SK-N-SH (cell line): ENCODE results near the gene DOCK3. TPM values are rescaled to one million over a fixed set of nuclear protein-coding genes. Genes with fewer than 3 reads are reported as not detected.

Source experiments
- CTCF ChIA-PET: fragments of 300-600, 350-600 bp; formaldehyde crosslinking; extraction: SDS; loops from one replicate; lab custom pipeline; 2021; lab: Yijun Ruan, JAX
- POLR2A ChIA-PET: fragments of 350-600 bp; sonication (Branson Sonifier 250); formaldehyde crosslinking; extraction: SDS; loops from one replicate; lab custom pipeline; 2020; ENCODE audit warnings: antibody characterized with exemption, inconsistent platforms; lab: Yijun Ruan, JAX
- DNase-seq: peaks from one replicate; pipeline ENCODE4 v3.0.0; 2012
- H2AFZ ChIP-seq: fragments of 200-600 bp; sonication (generic); 2 replicates; pipeline ENCODE4 v1.8.1; 2016; ENCODE audit warnings: antibody characterized with exemption, mild to moderate bottlenecking, low read depth
- H3F3A ChIP-seq: fragments of 200-600 bp; sonication (generic); replicated peaks from 2 replicates; pipeline ENCODE3; 2016; ENCODE audit warnings: antibody characterized with exemption, mild to moderate bottlenecking; ENCODE audit not compliant: insufficient read depth
- H3K27ac ChIP-seq, 2 experiments: fragments of 200-500 bp in 1 of 2; fragments of 200-600 bp in 1 of 2; sonication (Bioruptor generic) in 1 of 2; sonication (generic), shearing (Covaris generic) in 1 of 2; 2 replicates each; pipeline versions ENCODE4 v1.5.1 to v1.6.1; 2014 to 2016; ENCODE audit warnings: low read depth in 2 of 2, inconsistent platforms in 1 of 2, low read length in 1 of 2, mild to moderate bottlenecking in 1 of 2, mixed read lengths in 1 of 2
- H3K27me3 ChIP-seq: fragments of 200-600 bp; sonication (generic), shearing (Covaris generic); 2 replicates; pipeline ENCODE4 v1.6.1; 2016; ENCODE audit warnings: mixed run types; ENCODE audit not compliant: insufficient read depth
- H3K36me3 ChIP-seq, 2 experiments: fragments of 200-500 bp in 1 of 2; fragments of 200-600 bp in 1 of 2; sonication (Bioruptor generic) in 1 of 2; sonication (generic) in 1 of 2; replicated peaks in 1 of 2; 2 replicates each; pipeline versions ENCODE3 to v1.5.1; 2014 to 2016; ENCODE audit warnings: low read length in 1 of 2, mild to moderate bottlenecking in 1 of 2; ENCODE audit not compliant: insufficient read depth in 2 of 2, control insufficient read depth in 1 of 2
- H3K4me1 ChIP-seq, 2 experiments: fragments of 200-500 bp in 1 of 2; fragments of 200-600 bp in 1 of 2; sonication (Bioruptor generic) in 1 of 2; sonication (generic), shearing (Covaris generic) in 1 of 2; 2 replicates each; pipeline versions ENCODE4 v1.5.1 to v1.6.1; 2014 to 2016; ENCODE audit warnings: low read depth in 1 of 2, low read length in 1 of 2, mixed run types in 1 of 2; ENCODE audit not compliant: insufficient read depth in 2 of 2, control insufficient read depth in 1 of 2
- H3K4me2 ChIP-seq: fragments of 200-600 bp; sonication (generic), shearing (Covaris generic); 2 replicates; pipeline ENCODE4 v1.6.1; 2017; ENCODE audit warnings: mixed run types
- H3K4me3 ChIP-seq, 2 experiments: fragments of 200-500 bp in 1 of 2; fragments of 200-600 bp in 1 of 2; sonication (Bioruptor generic) in 1 of 2; sonication (generic), shearing (Covaris generic) in 1 of 2; 2 replicates each; pipeline versions ENCODE4 v1.5.1 to v1.8.1; 2014 to 2016; ENCODE audit warnings: low read depth in 2 of 2, inconsistent platforms in 1 of 2, low read length in 1 of 2, mild to moderate bottlenecking in 1 of 2, mixed read lengths in 1 of 2, moderate library complexity in 1 of 2
- H3K79me2 ChIP-seq: fragments of 200-600 bp; sonication (generic); 2 replicates; pipeline ENCODE4 v1.8.1; 2017; ENCODE audit warnings: mild to moderate bottlenecking; ENCODE audit not compliant: insufficient read depth
- H3K9ac ChIP-seq: fragments of 200-600 bp; sonication (generic); 2 replicates; pipeline ENCODE4 v1.6.1; 2017; ENCODE audit warnings: mixed run types
- H3K9me2 ChIP-seq: fragments of 200-600 bp; sonication (generic); 2 replicates; pipeline ENCODE4 v1.6.1; 2017; ENCODE audit warnings: mixed run types
- H3K9me3 ChIP-seq: fragments of 200-600 bp; sonication (generic); 2 replicates; pipeline ENCODE4 v1.6.1; 2017; ENCODE audit warnings: mixed run types, mild to moderate bottlenecking, moderate library complexity
- H4K20me1 ChIP-seq: fragments of 200-600 bp; sonication (generic); 2 replicates; pipeline ENCODE4 v1.6.1; 2017; ENCODE audit warnings: mild to moderate bottlenecking, mixed run types; ENCODE audit not compliant: insufficient read depth
- CTCF ChIP-seq: fragments of 200-600 bp; sonication (generic); IDR thresholded peaks from 2 replicates; pipeline ENCODE4 v1.6.1; 2017; ENCODE audit warnings: antibody characterized with exemption, mild to moderate bottlenecking, moderate library complexity
- ELF1 ChIP-seq: IDR thresholded peaks from 2 replicates; pipeline ENCODE4 v1.4.0; 2012
- EP300 ChIP-seq, 2 experiments: IDR thresholded peaks; 2 replicates each; pipeline versions ENCODE4 v1.4.0 to v1.6.1; 2012; ENCODE audit warnings: borderline replicate concordance in 1 of 2, low read depth in 1 of 2, low read length in 1 of 2
- FOXJ3 ChIP-seq: sonication (generic); formaldehyde crosslinking; IDR thresholded peaks from 2 replicates; pipeline ENCODE4 v1.5.1; 2020; ENCODE audit warnings: mild to moderate bottlenecking, missing genetic modification reagents
- FOXM1 ChIP-seq: IDR thresholded peaks from 2 replicates; pipeline ENCODE4 v1.4.0; 2012; ENCODE audit warnings: low read depth, mild to moderate bottlenecking
- GATA2 ChIP-seq: sonication (generic); formaldehyde crosslinking; IDR thresholded peaks from 2 replicates; pipeline ENCODE4 v1.5.0; 2020; ENCODE audit warnings: mild to moderate bottlenecking, missing genetic modification reagents
- IRF3 ChIP-seq: fragments of 150-350 bp; IDR thresholded peaks from 2 replicates; pipeline ENCODE4 v1.6.1; 2016; ENCODE audit warnings: mild to moderate bottlenecking, low read depth, low read length
- MEF2A ChIP-seq: IDR thresholded peaks from 2 replicates; pipeline ENCODE4 v1.4.0; 2012; ENCODE audit warnings: low read depth, borderline replicate concordance
- NFIC ChIP-seq: IDR thresholded peaks from 2 replicates; pipeline ENCODE4 v1.4.0; 2012; ENCODE audit warnings: borderline replicate concordance
- NRF1 ChIP-seq: IDR thresholded peaks from 2 replicates; pipeline ENCODE4 v1.6.1; 2012; ENCODE audit warnings: low read depth, mild to moderate bottlenecking, low read length
- PBX3 ChIP-seq: IDR thresholded peaks from 2 replicates; pipeline ENCODE4; 2012
- POLR2AphosphoS5 ChIP-seq: IDR thresholded peaks from 2 replicates; pipeline ENCODE4 v1.6.1; 2012; ENCODE audit warnings: low read depth, low read length
- RCOR1 ChIP-seq: fragments of 150-350 bp; IDR thresholded peaks from 2 replicates; pipeline ENCODE4 v1.6.1; 2017; ENCODE audit warnings: antibody characterized with exemption, low read length
- RXRA ChIP-seq: IDR thresholded peaks from 2 replicates; pipeline ENCODE4 v1.4.0; 2012; ENCODE audit warnings: low read depth, mild to moderate bottlenecking, borderline replicate concordance
- SIN3A ChIP-seq: IDR thresholded peaks from 2 replicates; pipeline ENCODE4 v1.6.1; 2012; ENCODE audit warnings: low read depth, mild to moderate bottlenecking, low read length, moderate library complexity, borderline replicate concordance
- TAF1 ChIP-seq: IDR thresholded peaks from 2 replicates; pipeline ENCODE4 v1.6.1; 2012; ENCODE audit warnings: low read depth, mild to moderate bottlenecking, low read length, moderate library complexity, borderline replicate concordance
- TCF12 ChIP-seq: IDR thresholded peaks from 2 replicates; pipeline ENCODE4 v1.4.0; 2012
- YY1 ChIP-seq: IDR thresholded peaks from 2 replicates; pipeline ENCODE4 v1.4.0; 2012; ENCODE audit warnings: low read depth, mild to moderate bottlenecking
- ZBTB33 ChIP-seq: IDR thresholded peaks from 2 replicates; pipeline ENCODE4 v1.4.0; 2012; ENCODE audit warnings: low read depth, borderline replicate concordance
- WGBS: methylation state at CpG from one replicate; pipeline ENCODE4 v1.1.6; 2017; ENCODE audit warnings: low lambda C conversion rate; 5-methylcytosine and 5-hydroxymethylcytosine counted together
- polyA plus RNA-seq, 3 experiments: library from polyadenylated mRNA; depleted of rRNA; stranded (reverse); fragments of >200 nt; gene quantifications; 2 replicates each; pipeline ENCODE4 v1.2.3, GENCODE V29; 2012
- TF ChIP-seq, protein P1 (sequence below): fragments of 150-350 bp; IDR thresholded peaks from 2 replicates; pipeline ENCODE4 v1.6.1; 2017; ENCODE audit warnings: antibody characterized with exemption, low read length, low read depth, borderline replicate concordance

DOCK3 gene
- polyA plus RNA-seq, 1 of the 3 experiments (the other 2 are of a cell fraction) = 0.05 TPM

GRCh38 chr3:51279448-51279847 is 604.7 kb downstream of the DOCK3 start (continued):
- no peak for TF ChIP-seq GATA2
- TF ChIP-seq, all 33 proteins: peak for 0

DNA sequence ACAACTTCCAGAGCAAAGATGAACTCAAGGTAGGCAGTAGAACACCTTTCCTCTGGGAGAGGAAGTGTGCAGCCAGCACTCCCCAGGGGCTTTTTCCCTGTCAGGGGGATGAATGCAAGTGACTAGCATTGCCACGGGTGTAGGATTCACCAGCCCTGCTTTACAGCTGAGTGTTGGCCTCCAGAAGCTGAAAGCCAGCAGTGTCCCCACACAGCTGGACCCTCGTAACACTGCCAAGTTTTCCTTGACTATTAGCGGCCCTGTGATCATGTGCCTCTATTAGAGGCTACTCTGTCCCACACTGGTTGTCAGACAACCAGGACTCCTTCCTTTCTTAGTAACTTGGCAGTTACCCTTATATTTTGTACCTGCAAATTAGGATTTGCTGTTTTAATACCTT is 605.4 kb downstream of the DOCK3 start:
- TF ChIP-seq NRF1 (no peak), ZBTB33 (no peak), YY1 (no peak), TCF12 (no peak), PBX3 (no peak), TAF1 (no peak), FOXJ3 (no peak), NFIC (no peak), EP300 (IDR thresholded peaks at IDR 0.05; ENCODE audit: borderline replicate concordance in 1 of 2, low read depth in 1 of 2, low read length in 1 of 2) (no peak), SIN3A (no peak), RCOR1 (no peak)
- TF ChIP-seq, all 33 proteins: peak for 0

DNA sequence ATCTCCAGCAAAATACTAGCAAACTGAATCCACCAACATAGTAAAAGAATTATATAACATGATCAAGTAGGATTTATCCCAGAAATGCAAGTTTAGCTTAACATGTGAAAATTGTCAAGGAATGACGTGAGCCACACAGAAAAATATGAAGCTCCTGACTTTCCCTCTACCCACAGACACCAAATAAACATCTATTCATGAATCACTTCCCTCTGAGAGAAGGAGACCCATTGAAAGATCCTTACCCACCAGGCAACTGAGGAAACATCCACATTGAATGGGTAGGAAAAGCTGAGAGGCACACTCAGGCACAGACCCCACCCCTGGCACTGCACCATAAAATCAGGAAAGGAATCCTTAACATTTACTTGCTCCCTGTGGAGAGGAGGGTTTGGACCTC is 608.2 kb downstream of the DOCK3 start:
- Histone ChIP-seq H3K4me3 (no peak overlapping the region), H3K9me2 (no peaks in the 10 kb centered on the region), H3K9me3 (0 out of 2 replicates have a peak, but pooled peaks cover 6% of the 10 kb centered on the region), H3K27ac (no peak overlapping the region), H3K36me3 (no peaks in the 10 kb centered on the region), H4K20me1 (no peaks in the 10 kb centered on the region), H3K9ac (no peak overlapping the region), H3K4me2 (no peak overlapping the region), H3K27me3 (no peaks in the 10 kb centered on the region), H2AFZ (peak overlapping the region; percentile 56; the same call in 1 of the 2 replicates), H3K4me1 (no peaks in the 10 kb centered on the region), H3F3A (no peaks in the 10 kb centered on the region), H3K79me2 (no peaks in the 10 kb centered on the region)
- ChIA-PET POLR2A (no interaction called here), CTCF (interaction anchor here (1.4 kb wide), 1 partner anchor 28 kb away, joined by 4 read pairs; no protein-coding TSS in a partner anchor)
- DNase-seq = no peak
- WGBS = 0% methylated on average over 1 of the region's 1 CpG
- TF ChIP-seq RCOR1 (no peak), POLR2AphosphoS5 (no peak), NRF1 (no peak), YY1 (no peak), MEF2A (no peak), ELF1 (no peak), IRF3 (no peak), FOXM1 (no peak), RXRA (no peak), SIN3A (no peak), FOXJ3 (no peak), CTCF (no peak)
- TF ChIP-seq, protein P1, sequence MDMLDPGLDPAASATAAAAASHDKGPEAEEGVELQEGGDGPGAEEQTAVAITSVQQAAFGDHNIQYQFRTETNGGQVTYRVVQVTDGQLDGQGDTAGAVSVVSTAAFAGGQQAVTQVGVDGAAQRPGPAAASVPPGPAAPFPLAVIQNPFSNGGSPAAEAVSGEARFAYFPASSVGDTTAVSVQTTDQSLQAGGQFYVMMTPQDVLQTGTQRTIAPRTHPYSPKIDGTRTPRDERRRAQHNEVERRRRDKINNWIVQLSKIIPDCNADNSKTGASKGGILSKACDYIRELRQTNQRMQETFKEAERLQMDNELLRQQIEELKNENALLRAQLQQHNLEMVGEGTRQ = no peak

More for the DNA sequence above, 605.4 kb downstream of the DOCK3 start:
- no peak overlapping the region for H3K4me2 ChIP-seq
- no peak overlapping the region for H3K27ac ChIP-seq
- H3K9me3 ChIP-seq = no peaks in the 10 kb centered on the region
- no peak overlapping the region for H3K9ac ChIP-seq
- no peaks in the 10 kb centered on the region for H4K20me1 ChIP-seq
- ChIA-PET CTCF (interaction anchor here (1.4 kb wide), 1 partner anchor 9 kb away, joined by 4 read pairs; no protein-coding TSS in a partner anchor), POLR2A (no interaction called here)
- no peaks in the 10 kb centered on the region for H3K4me1 ChIP-seq
- H3K4me3 ChIP-seq = no peak overlapping the region
- no peaks in the 10 kb centered on the region for H3F3A ChIP-seq
- DNase-seq = no peak
- no peaks in the 10 kb centered on the region for H3K9me2 ChIP-seq
- WGBS = 0% methylated on average over 2 of the region's 3 CpGs
- H3K27me3 ChIP-seq = no peaks in the 10 kb centered on the region
- H2AFZ ChIP-seq = no peak overlapping the region
- no peaks in the 10 kb centered on the region for H3K79me2 ChIP-seq
- no peaks in the 10 kb centered on the region for H3K36me3 ChIP-seq
